Activated CD4-positive, alpha-beta T cell treated with anti-CD3 and anti-CD28 coated beads for 36 hours (primary cell): ENCODE results near the gene RHOBTB3. TPM values are rescaled to one million over a fixed set of nuclear protein-coding genes. Genes with fewer than 3 reads are reported as not detected.

Experiments
- ATAC-seq: fragments of 200-7000 bp; cut with Tn5 transposase; one replicate; pipeline ENCODE4 v1.10.0; 2021; ENCODE audit warnings: mild to moderate bottlenecking, moderate library complexity
- CTCF ChIA-PET: fragments of 350-600 bp; sonication (Branson Sonifier 250); formaldehyde crosslinking; loops from one replicate; lab custom pipeline; 2021; ENCODE audit warnings: antibody characterized with exemption; lab: Charles Lee
- POLR2A ChIA-PET: fragments of 350-600 bp; sonication (Branson Sonifier 250); formaldehyde crosslinking; loops from one replicate; lab custom pipeline; 2021; ENCODE audit warnings: antibody characterized with exemption, inconsistent platforms; lab: Charles Lee
- DNase-seq: peaks from one replicate; pipeline ENCODE4 v3.0.0-alpha.2; 2020
- H3K27ac Mint-ChIP-seq: one replicate; pipeline ENCODE4 v1.8.0; 2021; ENCODE audit warnings: mixed read lengths
- H3K27me3 Mint-ChIP-seq: one replicate; pipeline ENCODE4 v1.8.0; 2021; ENCODE audit warnings: mixed read lengths
- H3K36me3 Mint-ChIP-seq: one replicate; pipeline ENCODE4 v1.8.0; 2021; ENCODE audit warnings: low read depth, mixed read lengths
- H3K4me1 Mint-ChIP-seq: one replicate; pipeline ENCODE4 v1.8.0; 2021; ENCODE audit warnings: mixed read lengths
- H3K4me3 Mint-ChIP-seq: one replicate; pipeline ENCODE4 v1.8.0; 2021; ENCODE audit warnings: mild to moderate bottlenecking, moderate library complexity, mixed read lengths
- H3K9me3 Mint-ChIP-seq: one replicate; pipeline ENCODE4 v1.8.0; 2021; ENCODE audit warnings: low read depth, mixed read lengths
- intact Hi-C, 2 experiments: fragments of 100-400 bp; cut with DNase I in 1 of 2; cut with micrococcal nuclease in 1 of 2; formaldehyde crosslinking; loops; one replicate each; pipeline versions ENCODE4 v1.14.2 to v1.15.1; 2022 to 2024; cut with DNase I, micrococcal nuclease
- total RNA-seq, 2 experiments: library from RNA; stranded (reverse); gene quantifications; one replicate each; pipeline ENCODE4 v1.2.3, GENCODE V29; 2021

The RHOBTB3 gene
- total RNA-seq, 2 experiments from 2014 or later: 3.3 to 3.5 TPM

- peak within 1 kb of the TSS; percentile 92 for H3K4me3 Mint-ChIP-seq
- peak; percentile 18 for ATAC-seq
- POLR2A ChIA-PET: no interaction called here
- intact Hi-C loops: loop anchor here (1.0 to 5.0 kb wide), 9 partner anchors 12 to 1065 kb away; partner anchors contain the start of genes RFESD (in 2 of the 2), ARSK (in 1 of the 2) and SKIC3 (in 1 of the 2)
- H3K27me3 Mint-ChIP-seq: no peaks in the 10 kb centered on the region
- peak; percentile 68 for DNase-seq
- peaks cover 62% of the 10 kb centered on the region for H3K4me1 Mint-ChIP-seq
- no peaks in the 10 kb centered on the region for H3K9me3 Mint-ChIP-seq
- peak within 1 kb of the TSS; percentile 92 for H3K27ac Mint-ChIP-seq
- CTCF ChIA-PET: interaction anchor here (0.7 to 11.1 kb wide), 12 partner anchors 8 to 191 kb away, joined by 3 to 89 read pairs (median 6); no protein-coding TSS in a partner anchor
- no peaks in the 10 kb centered on the region for H3K36me3 Mint-ChIP-seq
These were observed 91.5 kb downstream of the RHOBTB3 start, which contains the start of gene GLRX for GRCh38 chr5:95822542-95823181. Gene GLRX (minus strand): TSS chr5:95822726. CDS start chr5:95822662, 64 bp downstream.

- no peaks in the 10 kb centered on the region for H3K36me3 Mint-ChIP-seq
- ChIA-PET POLR2A (interaction anchor here (0.5 to 0.8 kb wide), 2 partner anchors 47 to 120 kb away, joined by 3 to 5 read pairs; no protein-coding TSS in a partner anchor), CTCF (interaction anchor here (0.7 to 11.1 kb wide), 13 partner anchors 8 to 191 kb away, joined by 3 to 89 read pairs (median 8); partner anchors contain the start of gene RFESD)
- H3K4me3 Mint-ChIP-seq: peak overlapping the region; percentile 92
- DNase-seq (no peak), ATAC-seq (no peak)
- H3K9me3 Mint-ChIP-seq: no peaks in the 10 kb centered on the region
- peak overlapping the region; percentile 92 for H3K27ac Mint-ChIP-seq
- intact Hi-C loops: loop anchor here (1.0 to 5.0 kb wide), 7 partner anchors 11 to 1064 kb away; partner anchors contain the start of genes RFESD (in 2 of the 2) and ARSK (in 1 of the 2)
- H3K4me1 Mint-ChIP-seq: peaks cover 61% of the 10 kb centered on the region
- no peaks in the 10 kb centered on the region for H3K27me3 Mint-ChIP-seq
These were observed 92.1 kb downstream of the RHOBTB3 start for GRCh38 chr5:95823218-95823737.

GRCh38 chr5:95823738-95824609 lies 92.8 kb downstream of the RHOBTB3 start:
- peak; percentile 68 for ATAC-seq
- ChIA-PET POLR2A (interaction anchor here (0.5 to 0.8 kb wide), 3 partner anchors 14 to 119 kb away, joined by 3 to 5 read pairs (median 3); no protein-coding TSS in a partner anchor), CTCF (interaction anchor here (0.6 to 11.1 kb wide), 13 partner anchors 8 to 192 kb away, joined by 3 to 89 read pairs (median 8); partner anchors contain the start of gene RFESD)
- intact Hi-C loops: loop anchor here (1.0 to 5.0 kb wide), 8 partner anchors 10 to 1063 kb away; partner anchors contain the start of genes RFESD (in 2 of the 2) and ARSK (in 1 of the 2)
- H3K4me3 Mint-ChIP-seq: peak overlapping the region; percentile 92
- DNase-seq: peak; percentile 72
- H3K27ac Mint-ChIP-seq: peak overlapping the region; percentile 92
- no peaks in the 10 kb centered on the region for H3K27me3 Mint-ChIP-seq
- H3K4me1 Mint-ChIP-seq: peaks cover 54% of the 10 kb centered on the region
- H3K9me3 Mint-ChIP-seq: no peaks in the 10 kb centered on the region
- H3K36me3 Mint-ChIP-seq: no peaks in the 10 kb centered on the region

GRCh38 chr5:95824747-95825146 lies 93.6 kb downstream of the RHOBTB3 start:
- Mint-ChIP-seq H3K9me3 (no peaks in the 10 kb centered on the region), H3K27ac (peak overlapping the region; percentile 92), H3K4me1 (peaks cover 46% of the 10 kb centered on the region), H3K36me3 (no peaks in the 10 kb centered on the region), H3K27me3 (no peaks in the 10 kb centered on the region), H3K4me3 (no peak overlapping the region)
- ChIA-PET POLR2A (interaction anchor here (0.6 kb wide), 1 partner anchor 1014 kb away, joined by 4 read pairs; no protein-coding TSS in a partner anchor), CTCF (interaction anchor here (0.7 to 11.1 kb wide), 6 partner anchors 8 to 42 kb away, joined by 5 to 89 read pairs (median 9); no protein-coding TSS in a partner anchor)
- intact Hi-C loops: loop anchor here (1.0 to 5.0 kb wide), 6 partner anchors 10 to 1063 kb away; partner anchors contain the start of genes RFESD (in 2 of the 2) and ARSK (in 1 of the 2)
- no peak for ATAC-seq
- DNase-seq: no peak

GRCh38 chr5:95825495-95825894 lies 94.4 kb downstream of the RHOBTB3 start:
- Mint-ChIP-seq H3K4me3 (no peak overlapping the region), H3K4me1 (peaks cover 42% of the 10 kb centered on the region), H3K27me3 (no peaks in the 10 kb centered on the region), H3K9me3 (no peaks in the 10 kb centered on the region), H3K36me3 (no peaks in the 10 kb centered on the region), H3K27ac (no peak overlapping the region)
- ChIA-PET CTCF (interaction anchor here (1.2 to 11.1 kb wide), 3 partner anchors 21 to 42 kb away, joined by 3 to 89 read pairs (median 8); no protein-coding TSS in a partner anchor), POLR2A (no interaction called here)
- ATAC-seq: no peak
- no peak for DNase-seq
- intact Hi-C loops: loop anchor here in 1 of 2 experiments (2.0 kb wide), 1 partner anchor 17 kb away; no protein-coding TSS in a partner anchor

- no peaks in the 10 kb centered on the region for H3K27me3 Mint-ChIP-seq
- intact Hi-C loops: no loop called here
- peaks cover 40% of the 10 kb centered on the region for H3K4me1 Mint-ChIP-seq
- DNase-seq (no peak), ATAC-seq (no peak)
- H3K9me3 Mint-ChIP-seq: no peaks in the 10 kb centered on the region
- no peak overlapping the region for H3K27ac Mint-ChIP-seq
- POLR2A ChIA-PET: interaction anchor here (0.6 kb wide), 1 partner anchor 181 kb away, joined by 3 read pairs; the partner anchor contains the start of gene RFESD
- no peaks in the 10 kb centered on the region for H3K36me3 Mint-ChIP-seq
- H3K4me3 Mint-ChIP-seq: no peak overlapping the region
- CTCF ChIA-PET: interaction anchor here (1.0 to 1.8 kb wide), 3 partner anchors 9 to 46 kb away, joined by 3 to 6 read pairs (median 5); no protein-coding TSS in a partner anchor
These were observed 96.1 kb downstream of the RHOBTB3 start for GRCh38 chr5:95826949-95827891.

GRCh38 chr5:95827892-95828246 lies 96.7 kb downstream of the RHOBTB3 start:
- intact Hi-C loops: no loop called here
- H3K4me3 Mint-ChIP-seq: no peak overlapping the region
- DNase-seq: no peak
- H3K36me3 Mint-ChIP-seq: no peaks in the 10 kb centered on the region
- ATAC-seq: no peak
- H3K9me3 Mint-ChIP-seq: no peaks in the 10 kb centered on the region
- POLR2A ChIA-PET: interaction anchor here (0.6 kb wide), 1 partner anchor 181 kb away, joined by 3 read pairs; the partner anchor contains the start of gene RFESD
- peak overlapping the region; percentile 5 for H3K27ac Mint-ChIP-seq
- H3K27me3 Mint-ChIP-seq: no peaks in the 10 kb centered on the region
- H3K4me1 Mint-ChIP-seq: peaks cover 40% of the 10 kb centered on the region
- CTCF ChIA-PET: interaction anchor here (1.0 to 1.8 kb wide), 3 partner anchors 8 to 47 kb away, joined by 3 to 6 read pairs (median 5); no protein-coding TSS in a partner anchor

- DNase-seq (no peak), ATAC-seq (no peak)
- Mint-ChIP-seq H3K9me3 (no peaks in the 10 kb centered on the region), H3K27me3 (no peaks in the 10 kb centered on the region), H3K4me3 (no peak overlapping the region), H3K27ac (no peak overlapping the region), H3K4me1 (peaks cover 31% of the 10 kb centered on the region), H3K36me3 (no peaks in the 10 kb centered on the region)
- CTCF ChIA-PET: interaction anchor here (0.6 to 1.1 kb wide), 2 partner anchors 21 to 424 kb away, joined by 3 to 4 read pairs; no protein-coding TSS in a partner anchor
- intact Hi-C loops: no loop called here
- POLR2A ChIA-PET: no interaction called here
These were observed 99.1 kb downstream of the RHOBTB3 start for GRCh38 chr5:95830226-95830625.

GRCh38 chr5:95832664-95833063 lies 101.5 kb downstream of the RHOBTB3 start:
- ATAC-seq: no peak
- Mint-ChIP-seq H3K4me3 (no peak overlapping the region), H3K36me3 (no peaks in the 10 kb centered on the region), H3K9me3 (no peaks in the 10 kb centered on the region), H3K27ac (no peak overlapping the region), H3K27me3 (no peaks in the 10 kb centered on the region), H3K4me1 (peaks cover 42% of the 10 kb centered on the region)
- ChIA-PET CTCF (interaction anchor here (0.6 to 2.0 kb wide), 6 partner anchors 9 to 202 kb away, joined by 3 to 9 read pairs (median 6); no protein-coding TSS in a partner anchor), POLR2A (no interaction called here)
- intact Hi-C loops: no loop called here
- DNase-seq: no peak
